Endothelial cell (in vitro differentiated cells): Measurements from ENCODE around the gene PXT1. TPM values are rescaled to one million over a fixed set of nuclear protein-coding genes. Genes with fewer than 3 reads are reported as not detected.

ENCODE experiments used
- DNase-seq: peaks from one replicate; pipeline ENCODE4 v3.0.0; 2021; ENCODE audit warnings: low spot score
- H3K27ac Mint-ChIP-seq: one replicate; pipeline ENCODE4 v1.8.0; 2021; ENCODE audit warnings: mixed read lengths, inconsistent platforms; ENCODE audit not compliant: unreplicated experiment
- H3K27me3 Mint-ChIP-seq: one replicate; pipeline ENCODE4 v1.8.0; 2021; ENCODE audit warnings: mild to moderate bottlenecking, moderate library complexity, mixed read lengths, inconsistent platforms; ENCODE audit not compliant: unreplicated experiment
- H3K36me3 Mint-ChIP-seq: one replicate; pipeline ENCODE4 v1.8.0; 2021; ENCODE audit warnings: mild to moderate bottlenecking, low read depth, mixed read lengths, inconsistent platforms; ENCODE audit not compliant: unreplicated experiment
- H3K4me1 Mint-ChIP-seq: one replicate; pipeline ENCODE4 v1.8.0; 2021; ENCODE audit warnings: mild to moderate bottlenecking, mixed read lengths, inconsistent platforms; ENCODE audit not compliant: unreplicated experiment
- H3K4me3 Mint-ChIP-seq: one replicate; pipeline ENCODE4 v1.8.0; 2021; ENCODE audit warnings: mild to moderate bottlenecking, mixed read lengths, inconsistent platforms; ENCODE audit not compliant: unreplicated experiment
- H3K9me3 Mint-ChIP-seq: one replicate; pipeline ENCODE4 v1.8.0; 2021; ENCODE audit warnings: mixed read lengths, inconsistent platforms; ENCODE audit not compliant: unreplicated experiment
- CTCF ChIP-seq: fragments of 200-600 bp; sonication (generic); IDR thresholded peaks from one replicate; pipeline ENCODE4 v1.5.0; 2021; ENCODE audit warnings: antibody characterized with exemption; ENCODE audit not compliant: unreplicated experiment
- total RNA-seq: library from RNA; stranded (reverse); fragmentation: NEBNext Ultra II Directional; extraction: Animal tissue kit (Norgen Biotek cat#: 25700); gene quantifications from one replicate; pipeline ENCODE4 v1.2.1, GENCODE V29; 2021; ENCODE audit not compliant: unreplicated experiment

The PXT1 gene
- total RNA-seq, 1 donor from 2014 or later, result not detected

GRCh38 chr6:36445621-36446020, 3.0 kb upstream of the PXT1 start:
- peaks cover 12% of the 10 kb centered on the region for H3K36me3 Mint-ChIP-seq
- TF ChIP-seq CTCF, result no peak
- peaks cover 29% of the 10 kb centered on the region for H3K4me1 Mint-ChIP-seq
- peak overlapping the region; percentile 24 for H3K4me3 Mint-ChIP-seq
- H3K27ac Mint-ChIP-seq, result peak overlapping the region; percentile 7
- no peak for DNase-seq
- H3K9me3 Mint-ChIP-seq, result no peaks in the 10 kb centered on the region
- H3K27me3 Mint-ChIP-seq, result peaks cover 4% of the 10 kb centered on the region

- H3K36me3 Mint-ChIP-seq, result peaks cover 9% of the 10 kb centered on the region
- no peak for DNase-seq
- peak overlapping the region; percentile 95 for H3K27ac Mint-ChIP-seq
- no peak for TF ChIP-seq CTCF
- peaks cover 29% of the 10 kb centered on the region for H3K4me1 Mint-ChIP-seq
- H3K4me3 Mint-ChIP-seq, result peak overlapping the region; percentile 98
- H3K27me3 Mint-ChIP-seq, result peaks cover 4% of the 10 kb centered on the region
- no peaks in the 10 kb centered on the region for H3K9me3 Mint-ChIP-seq
These were observed 1.8 kb upstream of the PXT1 start for GRCh38 chr6:36444470-36444869.

GRCh38 chr6:36443471-36444428, 1.1 kb upstream of the PXT1 start:
- H3K27me3 Mint-ChIP-seq, result peaks cover 4% of the 10 kb centered on the region
- H3K36me3 Mint-ChIP-seq, result peaks cover 2% of the 10 kb centered on the region
- peak overlapping the region; percentile 98 for H3K4me3 Mint-ChIP-seq
- peak; percentile 14 for DNase-seq
- peaks cover 29% of the 10 kb centered on the region for H3K4me1 Mint-ChIP-seq
- H3K27ac Mint-ChIP-seq, result peak overlapping the region; percentile 95
- no peak for TF ChIP-seq CTCF
- no peaks in the 10 kb centered on the region for H3K9me3 Mint-ChIP-seq

GRCh38 chr6:36442103-36442670, 467 bp downstream of the PXT1 start:
- H3K27me3 Mint-ChIP-seq, result peaks cover 4% of the 10 kb centered on the region
- no peak for DNase-seq
- no peak for TF ChIP-seq CTCF
- no peaks in the 10 kb centered on the region for H3K36me3 Mint-ChIP-seq
- peak overlapping the region; percentile 87 for H3K4me3 Mint-ChIP-seq
- H3K9me3 Mint-ChIP-seq, result no peaks in the 10 kb centered on the region
- H3K27ac Mint-ChIP-seq, result peak overlapping the region; percentile 91
- peaks cover 29% of the 10 kb centered on the region for H3K4me1 Mint-ChIP-seq
